DOHH2 (cell line): ENCODE results near the gene GPR3.

ENCODE experiments used
- CTCF ChIP-seq: fragments of 200-600 bp; sonication (generic); IDR thresholded peaks from one replicate; pipeline ENCODE4 v1.5.1; 2014; ENCODE audit warnings: antibody characterized with exemption, mild to moderate bottlenecking, low read depth, low read length; ENCODE audit not compliant: poor library complexity, severe bottlenecking
- EZH2phosphoT487 ChIP-seq: fragments of 200-600 bp; sonication (generic); IDR thresholded peaks from 2 replicates; pipeline ENCODE4 v1.6.1; 2017; ENCODE audit warnings: borderline replicate concordance, mild to moderate bottlenecking, antibody characterized with exemption, low read length, moderate library complexity, mixed read lengths

DNA sequence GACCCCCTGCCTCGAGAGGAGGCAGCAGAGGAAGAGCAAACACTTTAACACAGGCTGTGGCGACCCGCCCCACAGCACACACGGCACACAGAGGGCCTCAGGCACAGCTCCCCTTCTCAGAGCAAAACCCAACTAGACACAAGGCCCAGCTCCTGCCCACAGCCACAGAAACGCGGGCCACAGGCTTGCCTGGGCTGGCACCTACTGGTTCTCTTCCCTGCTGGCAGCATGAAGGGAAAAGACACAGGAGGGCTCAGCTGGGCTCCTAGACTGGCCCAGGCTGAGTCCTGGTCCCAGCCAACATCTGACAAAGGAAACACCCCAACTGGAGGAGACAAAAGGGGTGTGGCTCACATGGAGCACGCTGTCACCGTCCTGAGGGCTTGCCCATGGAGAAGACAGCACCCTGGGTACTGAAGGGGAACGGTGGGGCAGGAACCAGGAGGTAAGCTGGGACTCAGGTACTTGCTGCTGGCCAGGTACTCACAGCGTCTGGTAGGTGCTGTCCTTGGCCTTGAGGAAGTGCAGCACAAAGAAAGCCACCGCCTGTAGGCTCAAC lies 12.8 kb upstream of the GPR3 start:
- TF ChIP-seq CTCF: no peak
- no peak for TF ChIP-seq EZH2phosphoT487
